Activated CD4-positive, alpha-beta T cell treated with anti-CD3 and anti-CD28 coated beads, Interleukin-2, amount 50 U/mL, for 48 hours (primary cell): ENCODE results near the gene CLEC16A.
"Not testable (repeated sequence)": the region's sequence is repeated elsewhere in the genome, so short reads cannot be mapped to it uniquely, and the experiment has no call there.

Experiments
- DNase-seq, 2 experiments: peaks; one replicate each; pipeline ENCODE4 v3.0.0-alpha.2; 2020

Gene CLEC16A

GRCh38 chr16:11207646-11208045 lies 263.3 kb downstream of the CLEC16A start:
- DNase-seq = no peak

- DNase-seq = no peak
These were observed 264.7 kb downstream of the CLEC16A start for GRCh38 chr16:11208916-11209665.

GRCh38 chr16:11210260-11210659 lies 265.9 kb downstream of the CLEC16A start:
- no peak for DNase-seq

GRCh38 chr16:11211061-11211976 lies 267.0 kb downstream of the CLEC16A start:
- DNase-seq = no peak

- no peak for DNase-seq
These were observed 267.8 kb downstream of the CLEC16A start for GRCh38 chr16:11211977-11212797.

GRCh38 chr16:11212798-11213196 lies 268.4 kb downstream of the CLEC16A start:
- no peak for DNase-seq

GRCh38 chr16:11213373-11213772 lies 269.0 kb downstream of the CLEC16A start:
- no peak for DNase-seq

- DNase-seq = no peak
These were observed 269.4 kb downstream of the CLEC16A start for GRCh38 chr16:11213799-11214198.

- no peak for DNase-seq
These were observed 271.7 kb downstream of the CLEC16A start for GRCh38 chr16:11215935-11216556.

GRCh38 chr16:11217651-11218603 lies 273.6 kb downstream of the CLEC16A start:
- no peak for DNase-seq

- no peak for DNase-seq
These were observed 274.2 kb downstream of the CLEC16A start for GRCh38 chr16:11218604-11218962.

- no peak for DNase-seq
These were observed 274.8 kb downstream of the CLEC16A start for GRCh38 chr16:11219178-11219577.

- DNase-seq = not testable (repeated sequence)
These were observed 276.1 kb downstream of the CLEC16A start for GRCh38 chr16:11220507-11220906.

GRCh38 chr16:11224096-11224893 lies 279.9 kb downstream of the CLEC16A start:
- DNase-seq = peak; percentile 74 to 81

- DNase-seq = peak; percentile 82 to 88
These were observed 280.7 kb downstream of the CLEC16A start for GRCh38 chr16:11224894-11225676.

GRCh38 chr16:11225677-11226549 lies 281.5 kb downstream of the CLEC16A start:
- DNase-seq = peak in 1 of 2 experiments; percentile 43

- no peak for DNase-seq
These were observed 285.1 kb downstream of the CLEC16A start for GRCh38 chr16:11229432-11229831.

GRCh38 chr16:11229906-11230305 lies 285.5 kb downstream of the CLEC16A start:
- no peak for DNase-seq
